ENCODE measurements around the gene FOXD1.

- TF ChIP-seq CTCF (IDR thresholded peaks at IDR 0.05; ENCODE audit: low read depth, low read length) (no peak), POLR2A (IDR thresholded peaks at IDR 0.05; ENCODE audit: extremely low read depth, insufficient read length) (no peak), MYC (IDR thresholded peaks at IDR 0.05; ENCODE audit: low read depth, low read length) (no peak)
Observed at GRCh38 chr5:73438645-73439470, 9.7 kb downstream of the FOXD1 start.

Measured in NB4 (cell line).